ENCODE results near the gene TDP1. TPM values are rescaled to one million over a fixed set of nuclear protein-coding genes. Genes with fewer than 3 reads are reported as not detected.

The TDP1 gene
- total and polyA plus RNA-seq, 2 of the 4 experiments (the other 2 are of a cell fraction): 23.3 to 53.1 TPM

- ATAC-seq (ENCODE audit: low read depth) (no peak), DNase-seq (no peak)
- Histone ChIP-seq H3K36me3 (ENCODE audit: control insufficient read depth, insufficient read depth, low read length) (no peaks in the 10 kb centered on the region), H3K4me1 (ENCODE audit: control insufficient read depth, insufficient read depth, low read length) (peaks cover 4% of the 10 kb centered on the region; the same call in 1 of the 2 replicates), H4K8ac (ENCODE audit: low read depth in 2 of 2, low read length in 2 of 2) (no peak overlapping the region), H3K4me2 (ENCODE audit: low read depth, low read length) (no peak overlapping the region), H2BK5ac (ENCODE audit: low read depth, low read length, poor library complexity, severe bottlenecking) (no peak overlapping the region), H3K56ac (ENCODE audit: extremely low read depth, insufficient read depth, low read length) (no peak overlapping the region), H3K9ac (ENCODE audit: low read depth, low read length) (no peak overlapping the region), H2BK120ac (ENCODE audit: low read depth, low read length) (no peak overlapping the region), H2AK5ac (ENCODE audit: low read depth, low read length) (no peak overlapping the region), H2AK9ac (replicated peaks; ENCODE audit: low read depth, low read length, poor library complexity) (no peak overlapping the region), H3K9me3 (ENCODE audit: control insufficient read depth, insufficient read depth, low read length) (0 out of 2 replicates have a peak, but pooled peaks cover 2% of the 10 kb centered on the region), H3K79me1 (ENCODE audit: low read depth in 1 of 2, low read length in 2 of 2) (no peaks in the 10 kb centered on the region), H4K5ac (ENCODE audit: low read depth, low read length) (no peak overlapping the region), H3K4me3 (ENCODE audit: insufficient read depth, low read depth, low read length) (no peak overlapping the region), H3K4ac (ENCODE audit: low read depth, low read length) (no peak overlapping the region), H2BK15ac (ENCODE audit: low read depth, low read length) (no peak overlapping the region), H3K9me1 (ENCODE audit: insufficient read depth, low read length) (no peaks in the 10 kb centered on the region), H2BK20ac (ENCODE audit: low read depth, low read length) (no peak overlapping the region), H3K27ac (ENCODE audit: insufficient read depth, low read length) (no peak overlapping the region), H3K18ac (ENCODE audit: low read depth, low read length) (no peak overlapping the region), H4K91ac (ENCODE audit: insufficient read depth, low read depth, low read length) (no peak overlapping the region), H3K14ac (replicated peaks; ENCODE audit: low read depth, low read length) (no peak overlapping the region), H3K23ac (ENCODE audit: low read depth, low read length) (no peak overlapping the region), H2AFZ (replicated peaks; ENCODE audit: low read length, poor library complexity) (no peak overlapping the region), H4K20me1 (ENCODE audit: insufficient read depth, low read length) (no peaks in the 10 kb centered on the region), H3K27me3 (ENCODE audit: control insufficient read depth, insufficient read depth, low read length) (peaks cover 64% of the 10 kb centered on the region)
- intact Hi-C loops (cut with micrococcal nuclease): no loop called here
- BruUV-seq (replicated peaks): no TSS peak
- ChIA-PET POLR2A (ENCODE audit: unreplicated experiment) (no interaction called here), CTCF (no interaction called here)
- in situ Hi-C loops (cut with MboI; ENCODE audit: low sequenced_read_pairs): no loop called here
- dilution Hi-C loops (cut with HindIII; ENCODE audit: low sequenced_read_pairs, unreplicated experiment): no loop called here
- 33% methylated on average over 6 of the region's 11 CpGs; no CpG with 5 or more reads in 1 of the 2 experiments for WGBS, 2 experiments (ENCODE audit: extremely low coverage in 2 of 2, insufficient read length in 1 of 2)
- TF ChIP-seq RCOR1 (IDR thresholded peaks at IDR 0.05; ENCODE audit: insufficient replicate concordance, low read length) (no peak), CEBPB (IDR thresholded peaks at IDR 0.05; ENCODE audit: low read depth, low read length) (no peak), CHD1 (IDR thresholded peaks at IDR 0.05; ENCODE audit: low read depth, low read length) (no peak), RAD21 (IDR thresholded peaks at IDR 0.05; ENCODE audit: low read length) (no peak), RFX5 (IDR thresholded peaks at IDR 0.05; ENCODE audit: low read depth, low read length) (no peak), SMC3 (IDR thresholded peaks at IDR 0.05; ENCODE audit: low read depth, low read length) (no peak)
These were observed 107.3 kb downstream of the TDP1 start for GRCh38 chr14:90062822-90063539.
